K562 treated with DMSO at 1 percent for 4 hours (cell line): ENCODE data around the gene MRNIP. TPM values are rescaled to one million over a fixed set of nuclear protein-coding genes. Genes with fewer than 3 reads are reported as not detected.

Experiments
- total RNA-seq: library from RNA; unstranded; fragments of 300-600 nt; gene quantifications from 2 replicates; pipeline ENCODE4 v1.2.3, GENCODE V29; 2022; ENCODE audit not compliant: insufficient read depth

The MRNIP gene, protein sequence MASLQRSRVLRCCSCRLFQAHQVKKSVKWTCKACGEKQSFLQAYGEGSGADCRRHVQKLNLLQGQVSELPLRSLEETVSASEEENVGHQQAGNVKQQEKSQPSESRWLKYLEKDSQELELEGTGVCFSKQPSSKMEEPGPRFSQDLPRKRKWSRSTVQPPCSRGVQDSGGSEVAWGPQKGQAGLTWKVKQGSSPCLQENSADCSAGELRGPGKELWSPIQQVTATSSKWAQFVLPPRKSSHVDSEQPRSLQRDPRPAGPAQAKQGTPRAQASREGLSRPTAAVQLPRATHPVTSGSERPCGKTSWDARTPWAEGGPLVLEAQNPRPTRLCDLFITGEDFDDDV
- 13.5 and 22.2 TPM in 2 replicates for total RNA-seq

DNA sequence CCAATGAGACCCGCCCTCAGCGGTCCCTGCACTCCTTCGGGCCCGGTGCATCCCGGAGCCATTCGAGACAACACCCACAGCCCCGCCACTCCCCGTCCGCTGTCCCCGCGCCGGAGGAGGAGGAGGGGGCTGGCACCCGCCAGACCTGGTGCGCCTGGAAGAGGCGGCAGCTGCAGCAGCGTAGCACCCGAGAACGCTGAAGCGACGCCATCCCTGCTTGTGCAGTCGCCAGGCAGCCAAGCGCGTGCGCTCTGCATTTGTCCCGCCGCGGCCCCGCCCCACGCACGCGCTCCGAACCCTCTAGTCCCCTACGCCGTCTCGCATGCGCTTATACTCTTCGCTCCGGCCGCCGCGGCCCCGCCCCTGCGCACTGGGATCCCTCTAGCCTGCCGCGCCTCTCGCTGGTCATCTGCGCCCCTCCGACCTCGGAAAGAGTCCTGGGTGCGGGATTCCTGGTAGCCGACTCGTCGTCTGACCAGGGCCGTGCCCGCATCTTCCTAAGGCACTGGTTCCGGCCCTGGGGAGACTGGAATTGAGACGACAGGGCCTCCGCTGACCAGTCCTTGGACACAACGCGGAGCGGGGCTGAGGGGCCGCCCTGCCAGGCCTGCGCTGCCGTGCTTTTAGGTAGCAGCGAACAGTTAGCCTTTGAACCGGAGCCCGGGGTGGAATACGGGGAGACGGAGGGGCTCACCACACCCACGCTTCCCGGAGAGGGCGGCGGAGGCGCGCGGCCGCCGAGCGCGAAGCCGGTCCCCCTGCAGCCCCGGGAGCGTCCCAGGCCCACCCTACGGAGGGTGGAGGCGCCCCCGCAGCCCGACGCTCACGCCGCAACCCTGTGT lies at the start of gene MRNIP:
MRNIP (minus strand) TSS at position 232 of the 842 bp plus-strand sequence; CDS start at position 211, 21 bp downstream.

DNA sequence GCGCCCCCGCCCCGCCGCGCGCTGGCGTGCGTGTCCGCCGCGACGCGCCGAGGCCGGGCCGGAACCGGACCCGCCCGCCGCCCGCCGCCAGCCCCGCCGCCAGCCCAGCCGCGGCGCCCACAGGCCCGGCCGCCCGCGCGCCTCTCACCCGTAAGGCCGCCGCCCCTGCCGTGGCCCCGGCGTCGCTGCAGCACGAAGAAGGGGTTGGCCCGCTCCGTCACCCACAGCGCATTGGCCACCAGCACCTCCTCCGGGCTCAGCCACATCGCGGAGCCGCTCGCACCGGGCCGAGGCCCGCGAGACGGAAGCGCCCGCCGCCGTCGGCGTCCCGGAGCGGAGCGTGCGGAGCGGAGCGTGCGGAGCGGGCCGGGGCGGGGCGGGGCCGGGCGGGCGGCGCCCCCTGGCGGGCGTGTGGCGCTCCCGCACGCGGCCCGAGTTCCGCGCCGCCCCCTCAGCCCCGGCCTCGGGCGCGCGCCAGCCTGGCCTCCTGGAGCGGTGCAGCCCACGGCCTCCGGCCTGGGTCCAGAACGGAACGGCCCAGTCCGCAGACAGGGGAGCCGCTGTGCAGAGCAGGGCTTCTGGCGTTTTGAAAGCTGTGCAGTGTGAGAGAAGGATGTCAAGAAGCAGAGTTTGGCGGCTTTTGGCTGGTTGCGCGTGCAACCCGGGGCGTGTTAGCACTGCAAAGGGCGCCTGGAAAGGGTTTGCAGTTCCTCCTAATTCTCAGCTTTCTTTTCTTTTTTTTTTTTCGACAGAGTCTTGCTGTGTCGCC lies 49.1 kb upstream of the MRNIP start, which contains the start of gene TBC1D9B:
TBC1D9B (minus strand) TSS at position 342 of the 769 bp plus-strand sequence; CDS start at position 266, 76 bp downstream.

DNA sequence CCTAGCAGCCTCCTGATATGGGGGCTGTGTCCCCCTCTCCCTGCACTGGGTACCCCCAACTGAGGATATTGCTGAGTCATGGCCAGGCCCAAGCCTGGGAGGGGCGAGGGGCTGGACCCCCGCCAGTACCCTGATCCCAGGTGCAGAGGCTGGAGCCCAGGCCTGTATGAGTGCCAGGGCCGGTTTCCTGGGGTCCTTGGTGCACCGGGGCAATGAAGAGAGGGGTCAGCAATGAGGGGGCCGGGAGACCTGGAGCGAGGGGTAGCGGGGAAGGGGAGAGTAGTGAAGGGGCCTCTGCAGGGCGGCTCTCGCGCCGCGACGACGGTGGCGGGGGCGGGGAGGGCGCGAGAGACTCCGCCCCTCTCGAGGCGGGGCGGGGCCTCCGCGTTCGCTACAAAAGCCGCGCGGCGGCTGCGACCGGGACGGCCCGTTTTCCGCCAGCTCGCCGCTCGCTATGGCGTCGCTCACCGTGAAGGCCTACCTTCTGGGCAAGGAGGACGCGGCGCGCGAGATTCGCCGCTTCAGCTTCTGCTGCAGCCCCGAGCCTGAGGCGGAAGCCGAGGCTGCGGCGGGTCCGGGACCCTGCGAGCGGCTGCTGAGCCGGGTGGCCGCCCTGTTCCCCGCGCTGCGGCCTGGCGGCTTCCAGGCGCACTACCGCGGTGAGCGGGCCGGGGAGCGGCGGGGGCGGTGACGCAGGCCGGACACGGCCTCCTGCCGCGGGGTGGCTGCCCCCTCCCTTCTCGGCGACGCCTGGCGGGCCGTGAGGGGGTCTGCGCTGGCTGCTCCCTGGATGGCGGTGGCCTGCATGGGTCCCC lies 37.9 kb downstream of the MRNIP start, which contains the start of gene SQSTM1:
SQSTM1 (plus strand) TSS at position 423 of the 815 bp plus-strand sequence; CDS start at position 455, 32 bp downstream.

DNA sequence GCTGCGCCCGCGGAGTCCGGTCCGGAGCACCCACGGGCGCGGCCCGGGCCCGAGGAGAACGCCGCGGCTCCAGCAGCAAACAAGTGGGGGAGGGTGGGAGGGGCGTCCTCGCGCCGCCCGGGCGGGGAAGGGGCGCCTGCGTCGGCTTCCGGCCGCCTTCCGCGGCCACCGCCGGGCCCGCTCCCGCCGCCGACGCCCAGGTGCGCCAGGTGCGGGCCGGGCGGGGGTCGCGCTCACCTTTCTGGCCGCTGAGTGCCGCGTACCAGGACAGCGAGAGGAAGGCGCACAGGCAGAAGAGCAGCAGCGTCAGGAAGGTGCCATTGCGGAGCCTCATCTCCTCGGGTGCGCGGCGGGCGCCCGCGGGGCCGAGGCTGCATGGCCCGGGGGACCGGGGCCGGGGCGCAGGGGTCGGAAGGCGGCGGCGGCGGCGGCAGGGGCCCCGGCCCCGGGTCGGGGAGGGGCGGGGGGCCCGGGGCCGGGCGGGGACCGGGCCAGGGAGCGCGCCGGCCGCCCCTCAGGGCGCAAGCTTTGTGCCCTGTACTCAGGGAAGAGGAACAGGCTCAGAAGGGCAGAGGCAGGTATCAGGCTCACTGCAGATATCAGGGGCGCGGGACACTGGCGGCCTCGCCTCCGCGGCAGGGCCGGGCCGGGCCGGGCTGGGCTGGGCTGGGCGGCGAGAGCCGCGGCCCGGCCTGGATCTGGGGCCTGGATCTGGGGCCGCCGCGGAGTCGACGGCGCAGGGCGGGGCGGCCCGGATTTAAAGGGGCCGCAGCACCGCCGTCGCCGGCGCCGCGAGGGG lies 52.2 kb downstream of the MRNIP start, which contains the start of gene MGAT4B:
MGAT4B (minus strand) TSS at position 617 of the 799 bp plus-strand sequence; CDS start at position 334, 283 bp downstream.

DNA sequence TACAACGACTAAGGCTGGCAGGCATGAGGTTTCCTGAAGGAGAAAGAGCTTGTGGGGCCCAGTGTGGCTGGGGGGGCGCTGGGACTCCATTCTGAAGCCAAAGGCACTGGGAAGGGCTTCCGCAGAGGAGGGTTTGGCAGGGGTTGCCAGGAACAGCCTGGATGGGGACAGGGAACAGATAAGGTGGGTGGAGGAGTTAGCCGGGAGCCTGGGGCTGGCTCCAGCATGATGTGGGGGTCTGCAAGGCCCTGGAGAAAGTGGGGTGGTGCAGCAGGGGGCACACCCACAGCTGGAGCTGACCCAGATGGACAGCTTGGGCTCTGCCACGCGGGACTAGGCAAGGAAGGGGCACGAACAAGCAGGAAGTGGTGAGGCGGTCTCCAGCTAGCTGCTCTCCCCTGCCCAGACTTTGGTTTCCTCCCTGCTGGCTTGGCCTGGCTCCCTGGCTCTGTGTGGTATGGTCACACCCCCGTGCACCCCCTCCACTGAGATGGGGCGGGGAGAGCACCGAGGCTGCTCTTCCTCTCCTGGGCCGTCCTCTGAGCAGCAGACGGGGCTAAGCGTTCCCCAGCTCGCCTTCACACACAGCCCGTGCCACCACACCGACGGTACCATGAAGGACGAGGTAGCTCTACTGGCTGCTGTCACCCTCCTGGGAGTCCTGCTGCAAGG lies 65.0 kb downstream of the MRNIP start, which contains the start of gene LTC4S:
LTC4S (plus strand) TSS at position 519 of the 672 bp plus-strand sequence; CDS start at position 614, 95 bp downstream.

Other genes with a start within 250 kb of the MRNIP start
- 182 and 260 TPM in 2 replicates for gene HNRNPH1, start 235.1 kb downstream of the MRNIP start, total RNA-seq
- not detected in 2 replicates for gene CBY3, start 177.8 kb downstream of the MRNIP start, total RNA-seq
- gene CANX, start 159.8 kb downstream of the MRNIP start, total RNA-seq: 265 and 279 TPM in 2 replicates
- gene MAML1, start 126.0 kb downstream of the MRNIP start, total RNA-seq: 12.9 and 17.1 TPM in 2 replicates
- not detected in 2 replicates for gene LTC4S, start 64.8 kb downstream of the MRNIP start, total RNA-seq
- 140 and 190 TPM in 2 replicates for gene MGAT4B, start 52.0 kb downstream of the MRNIP start, total RNA-seq
- gene SQSTM1, start 37.9 kb downstream of the MRNIP start, total RNA-seq: 416 and 448 TPM in 2 replicates
- gene TBC1D9B, start 49.1 kb upstream of the MRNIP start, total RNA-seq: 30.2 and 34.9 TPM in 2 replicates
- 67.5 and 80.4 TPM in 2 replicates for gene RNF130, start 212.9 kb upstream of the MRNIP start, total RNA-seq